ENCODE results near the gene IKZF3.

GRCh38 chr17:39736319-39737165 lies 127.6 kb downstream of the IKZF3 start:
- no peak for TF ChIP-seq CTCF (conservative IDR thresholded peaks at IDR 0.05; ENCODE audit: low read depth, low read length)
- no peak for TF ChIP-seq EZH2 (IDR thresholded peaks at IDR 0.05; ENCODE audit: low read length, unreplicated experiment)
